HepG2 (cell line): ENCODE measurements around the gene METTL21C. TPM values are rescaled to one million over a fixed set of nuclear protein-coding genes. Genes with fewer than 3 reads are reported as not detected.

Source experiments
- ARID3A ChIP-seq: IDR thresholded peaks from 2 replicates; pipeline ENCODE4 v1.6.1; 2012; ENCODE audit warnings: low read depth, low read length, improper control_type of control experiment
- ARNT ChIP-seq: fragments of 450-650 bp; IDR thresholded peaks from 2 replicates; pipeline ENCODE4 v1.6.1; 2017
- ATF4 ChIP-seq, 2 experiments: fragments of 450-650 bp in 1 of 2; sonication (generic) in 1 of 2; formaldehyde crosslinking; IDR thresholded peaks; 2 replicates each; pipeline versions ENCODE4 v1.5.0 to v1.8.0; 2020 to 2022; ENCODE audit warnings: mild to moderate bottlenecking in 1 of 2, missing genetic modification reagents in 1 of 2
- ATF7 ChIP-seq, 2 experiments: fragments of 450-650 bp in 1 of 2; sonication (generic) in 1 of 2; formaldehyde crosslinking in 1 of 2; IDR thresholded peaks; 2 replicates each; pipeline versions ENCODE4 v1.4.0 to v1.6.1; 2016 to 2020; ENCODE audit warnings: antibody characterized with exemption in 1 of 2, mild to moderate bottlenecking in 1 of 2, missing genetic modification reagents in 1 of 2
- CBX5 ChIP-seq: sonication (generic); formaldehyde crosslinking; IDR thresholded peaks from 2 replicates; pipeline ENCODE4 v1.4.0; 2020; ENCODE audit warnings: missing genetic modification reagents, borderline replicate concordance
- GATAD2A ChIP-seq: IDR thresholded peaks from 2 replicates; pipeline ENCODE4 v1.6.1; 2016
- GPBP1L1 ChIP-seq: sonication (generic); formaldehyde crosslinking; IDR thresholded peaks from 2 replicates; pipeline ENCODE4 v1.5.0; 2020; ENCODE audit warnings: mild to moderate bottlenecking, missing genetic modification reagents
- PCBP1 ChIP-seq: fragments of 200-400 bp; formaldehyde crosslinking; IDR thresholded peaks from 2 replicates; pipeline ENCODE4 v1.6.1; 2017; ENCODE audit warnings: mild to moderate bottlenecking, low read depth, low read length, borderline replicate concordance
- PHF5A ChIP-seq: IDR thresholded peaks from one replicate; pipeline ENCODE4 v1.6.1; 2018; ENCODE audit warnings: low read depth, missing genetic modification reagents; ENCODE audit not compliant: unreplicated experiment
- PLSCR1 ChIP-seq: sonication (generic); formaldehyde crosslinking; IDR thresholded peaks from 2 replicates; pipeline ENCODE4 v1.5.0; 2020; ENCODE audit warnings: missing genetic modification reagents, mild to moderate bottlenecking, borderline replicate concordance
- POLR2AphosphoS5 ChIP-seq: IDR thresholded peaks from 2 replicates; pipeline ENCODE4 v1.6.1; 2012; ENCODE audit warnings: low read depth, low read length
- RAD21 ChIP-seq: fragments of 450-650 bp; formaldehyde crosslinking; IDR thresholded peaks from 2 replicates; pipeline ENCODE4 v1.5.0; 2020; ENCODE audit warnings: mild to moderate bottlenecking
- SMC3 ChIP-seq: IDR thresholded peaks from 2 replicates; pipeline ENCODE4 v1.6.1; 2011; ENCODE audit warnings: low read length, improper control_type of control experiment
- SOX5 ChIP-seq: IDR thresholded peaks from 2 replicates; pipeline ENCODE4 v1.6.1; 2016; ENCODE audit warnings: borderline replicate concordance
- TEAD3 ChIP-seq: optimal IDR thresholded peaks from 2 replicates; pipeline ENCODE3; 2016; ENCODE audit warnings: borderline replicate concordance
- TP53 ChIP-seq: sonication (generic); formaldehyde crosslinking; conservative IDR thresholded peaks from 2 replicates; pipeline ENCODE4 v1.4.0; 2020; ENCODE audit warnings: missing genetic modification reagents
- ZNF124 ChIP-seq: sonication (generic); formaldehyde crosslinking; IDR thresholded peaks from 2 replicates; pipeline ENCODE4 v1.4.0; 2020; ENCODE audit warnings: missing genetic modification reagents
- ZNF256 ChIP-seq: sonication (generic); formaldehyde crosslinking; conservative IDR thresholded peaks from 2 replicates; pipeline ENCODE4 v1.4.0; 2020; ENCODE audit warnings: missing genetic modification reagents
- ZNF276 ChIP-seq: sonication (generic); formaldehyde crosslinking; IDR thresholded peaks from 2 replicates; pipeline ENCODE4 v1.4.0; 2020; ENCODE audit warnings: mild to moderate bottlenecking, low read depth, missing genetic modification reagents
- ZNF431 ChIP-seq: sonication (generic); formaldehyde crosslinking; IDR thresholded peaks from 2 replicates; pipeline ENCODE4 v1.9.0; 2022; ENCODE audit warnings: missing genetic modification reagents, low read depth, mild to moderate bottlenecking, borderline replicate concordance
- ZNF737 ChIP-seq: sonication (generic); formaldehyde crosslinking; IDR thresholded peaks from 2 replicates; pipeline ENCODE4 v1.5.0; 2020; ENCODE audit warnings: missing genetic modification reagents, mild to moderate bottlenecking, borderline replicate concordance
- ZNF850 ChIP-seq: sonication (generic); formaldehyde crosslinking; conservative IDR thresholded peaks from 2 replicates; pipeline ENCODE4 v1.9.0; 2021; ENCODE audit warnings: mild to moderate bottlenecking, missing genetic modification reagents
- polyA plus RNA-seq, 8 experiments: library from polyadenylated mRNA; depleted of rRNA in 3 of 8; stranded (reverse) in 7 of 8; unstranded in 1 of 8; fragments of >200 nt; fragmentation: Illumina TruSeq in 4 of 8; extraction: Trizol in 4 of 8; gene quantifications; 2 replicates each; pipeline versions ENCODE4 v1.2.1 to v1.2.3, GENCODE V29; 2011 to 2016; ENCODE audit warnings: low read depth in 4 of 8, missing spikeins in 1 of 8, mixed read lengths in 1 of 8; ENCODE audit not compliant: insufficient read depth in 1 of 8
- total RNA-seq, 5 experiments: library from RNA; depleted of rRNA; stranded (reverse); fragments of >200 nt; fragmentation: Illumina TruSeq; extraction: Trizol; gene quantifications; 2 replicates each; pipeline ENCODE4 v1.2.3, GENCODE V29; 2016; ENCODE audit warnings: low read depth in 1 of 5
- TF ChIP-seq, protein P1 (sequence below): sonication (generic); formaldehyde crosslinking; IDR thresholded peaks from 2 replicates; pipeline ENCODE4 v1.4.0; 2020; ENCODE audit warnings: mild to moderate bottlenecking, missing genetic modification reagents

Gene METTL21C
- total and polyA plus RNA-seq, 2 of the 13 experiments (the other 11 are each of a cell fraction or from before 2014, with no cell fraction given) = not detected

- 0 out of 2 replicates have a peak, but pooled peaks have one; percentile 54 for TF ChIP-seq ARID3A
- TF ChIP-seq ZNF850 (CRISPR knock-in tag) = no peak
- TF ChIP-seq ZNF124 (CRISPR knock-in tag) = 0 out of 2 replicates have a peak, but pooled peaks have one; percentile 29
- TF ChIP-seq ZNF431 (CRISPR knock-in tag) = no peak
- TF ChIP-seq PLSCR1 = no peak
- 0 out of 2 replicates have a peak, but pooled peaks have one; percentile 32 for TF ChIP-seq RAD21 (CRISPR knock-in tag)
- TF ChIP-seq GATAD2A (CRISPR knock-in tag) = peak; percentile 51; the same call in 1 of the 2 replicates
- no peak for TF ChIP-seq PHF5A
- no peak for TF ChIP-seq GPBP1L1 (CRISPR knock-in tag)
- TF ChIP-seq ZNF256 (CRISPR knock-in tag) = no peak
- TF ChIP-seq TEAD3 = peak; percentile 17
- no peak for TF ChIP-seq ZNF276 (CRISPR knock-in tag)
- TF ChIP-seq POLR2AphosphoS5 = no peak
- no peak for TF ChIP-seq PCBP1
- peak; percentile 17; the same call in 1 of the 2 replicates for TF ChIP-seq SOX5 (CRISPR knock-in tag)
- TF ChIP-seq ARNT = no peak
- TF ChIP-seq CBX5 (CRISPR knock-in tag) = no peak
- TF ChIP-seq, protein P1, sequence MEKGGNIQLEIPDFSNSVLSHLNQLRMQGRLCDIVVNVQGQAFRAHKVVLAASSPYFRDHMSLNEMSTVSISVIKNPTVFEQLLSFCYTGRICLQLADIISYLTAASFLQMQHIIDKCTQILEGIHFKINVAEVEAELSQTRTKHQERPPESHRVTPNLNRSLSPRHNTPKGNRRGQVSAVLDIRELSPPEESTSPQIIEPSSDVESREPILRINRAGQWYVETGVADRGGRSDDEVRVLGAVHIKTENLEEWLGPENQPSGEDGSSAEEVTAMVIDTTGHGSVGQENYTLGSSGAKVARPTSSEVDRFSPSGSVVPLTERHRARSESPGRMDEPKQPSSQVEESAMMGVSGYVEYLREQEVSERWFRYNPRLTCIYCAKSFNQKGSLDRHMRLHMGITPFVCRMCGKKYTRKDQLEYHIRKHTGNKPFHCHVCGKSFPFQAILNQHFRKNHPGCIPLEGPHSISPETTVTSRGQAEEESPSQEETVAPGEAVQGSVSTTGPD (CRISPR knock-in tag) = no peak
- TF ChIP-seq ATF7 (IDR thresholded peaks at IDR 0.05) = no peak
- no peak for TF ChIP-seq ATF7 (CRISPR knock-in tag; IDR thresholded peaks at IDR 0.05)
- peak; percentile 62 for TF ChIP-seq SMC3
- TF ChIP-seq TP53 = no peak
- no peak for TF ChIP-seq ZNF737 (CRISPR knock-in tag)
- TF ChIP-seq ATF4 (CRISPR knock-in tag; IDR thresholded peaks at IDR 0.05) = peak in 1 of 2 experiments; percentile 93; a peak in 2 of 4 replicates
Measured at GRCh38 chr13:102724923-102725322, 30.1 kb upstream of the METTL21C start (continued).
